Neural cell (in vitro differentiated cells): Measurements from ENCODE around the gene MFSD2A. TPM values are rescaled to one million over a fixed set of nuclear protein-coding genes. Genes with fewer than 3 reads are reported as not detected.
"Not testable (repeated sequence)": the region's sequence is repeated elsewhere in the genome, so short reads cannot be mapped to it uniquely, and the experiment has no call there.

Experiments used
- H2AFZ ChIP-seq: fragments of 200-600, 300-800 bp; sonication (generic), shearing (Covaris generic); 2 replicates; pipeline ENCODE4 v1.6.0; 2014; ENCODE audit warnings: low read depth, mild to moderate bottlenecking, antibody characterized with exemption, low read length, moderate library complexity
- H3F3A ChIP-seq: fragments of 200-600 bp; shearing (Covaris generic); 2 replicates; pipeline ENCODE4 v1.6.1; 2016; ENCODE audit warnings: mild to moderate bottlenecking, moderate library complexity, mixed read lengths, antibody characterized with exemption, low read length; ENCODE audit not compliant: insufficient read depth, poor library complexity, severe bottlenecking
- H3K27ac ChIP-seq: fragments of 200-600, 300-800 bp; sonication (generic), shearing (Covaris generic); 2 replicates; pipeline ENCODE4 v1.5.1; 2014; ENCODE audit warnings: mild to moderate bottlenecking, low read length, moderate library complexity
- H3K27me3 ChIP-seq: fragments of 300-800, 200-600 bp; sonication (generic), shearing (Covaris generic); 2 replicates; pipeline ENCODE4 v1.6.0; 2014; ENCODE audit warnings: mild to moderate bottlenecking, low read depth, low read length, moderate library complexity; ENCODE audit not compliant: insufficient read depth
- H3K36me3 ChIP-seq: fragments of 300-800, 200-600 bp; sonication (generic), shearing (Covaris generic); 2 replicates; pipeline ENCODE4 v1.5.1; 2014; ENCODE audit warnings: mild to moderate bottlenecking, antibody characterized with exemption, low read length, moderate library complexity; ENCODE audit not compliant: insufficient read depth
- H3K4me2 ChIP-seq: fragments of 300-800, 200-600 bp; sonication (generic), shearing (Covaris generic); 2 replicates; pipeline ENCODE4 v1.6.0; 2014; ENCODE audit warnings: mild to moderate bottlenecking, low read length
- H3K4me3 ChIP-seq: fragments of 300-800, 200-600 bp; sonication (generic), shearing (Covaris generic); 2 replicates; pipeline ENCODE4 v1.5.1; 2014; ENCODE audit warnings: mild to moderate bottlenecking, low read length, moderate library complexity
- H3K79me2 ChIP-seq: fragments of 200-600 bp; shearing (Covaris generic); replicated peaks from 2 replicates; pipeline ENCODE4 v1.6.0; 2014; ENCODE audit warnings: mild to moderate bottlenecking, low read length, moderate library complexity; ENCODE audit not compliant: insufficient read depth
- H3K9ac ChIP-seq: fragments of 300-800, 200-600 bp; sonication (generic), shearing (Covaris generic); 2 replicates; pipeline ENCODE4 v1.6.1; 2016; ENCODE audit warnings: mild to moderate bottlenecking, low read length, mixed read lengths
- H3K9me2 ChIP-seq: fragments of 200-600 bp; shearing (Covaris generic); 2 replicates; pipeline ENCODE4 v1.6.1; 2016; ENCODE audit warnings: mild to moderate bottlenecking, low read length, mixed read lengths; ENCODE audit not compliant: insufficient read depth
- H3K9me3 ChIP-seq: fragments of 200-600, 300-800 bp; sonication (generic), shearing (Covaris generic); 2 replicates; pipeline ENCODE4 v1.6.1; 2016; ENCODE audit warnings: mild to moderate bottlenecking, mixed run types, low read length, moderate library complexity, mixed read lengths
- H4K20me1 ChIP-seq: fragments of 200-600 bp; shearing (Covaris generic); 2 replicates; pipeline ENCODE4 v1.6.1; 2016; ENCODE audit warnings: mild to moderate bottlenecking, mixed run types; ENCODE audit not compliant: insufficient read depth
- EP300 ChIP-seq: fragments of 450-650 bp; conservative IDR thresholded peaks from 2 replicates; pipeline ENCODE4 v1.6.1; 2014; ENCODE audit warnings: antibody characterized with exemption, mild to moderate bottlenecking, moderate library complexity; ENCODE audit not compliant: poor library complexity, severe bottlenecking
- EZH2 ChIP-seq: fragments of 200-600, 300-800 bp; shearing (Covaris generic), sonication (generic); IDR thresholded peaks from 2 replicates; pipeline ENCODE4 v1.6.1; 2014; ENCODE audit warnings: antibody characterized with exemption, low read length, borderline replicate concordance, mild to moderate bottlenecking; ENCODE audit not compliant: insufficient read depth, poor library complexity, severe bottlenecking
- MXI1 ChIP-seq: fragments of 450-650 bp; conservative IDR thresholded peaks from 2 replicates; pipeline ENCODE4 v1.6.1; 2014; ENCODE audit warnings: antibody characterized with exemption, mild to moderate bottlenecking; ENCODE audit not compliant: poor library complexity, severe bottlenecking
- POLR2AphosphoS5 ChIP-seq: IDR thresholded peaks from 2 replicates; pipeline ENCODE4 v1.6.1; 2012
- RAD21 ChIP-seq: fragments of 450-650 bp; conservative IDR thresholded peaks from 2 replicates; pipeline ENCODE4 v1.6.1; 2014; ENCODE audit warnings: antibody characterized with exemption, mild to moderate bottlenecking, moderate library complexity
- SMC3 ChIP-seq: fragments of 450-650 bp; conservative IDR thresholded peaks from 2 replicates; pipeline ENCODE4 v1.6.1; 2014; ENCODE audit warnings: antibody characterized with exemption, mild to moderate bottlenecking, moderate library complexity; ENCODE audit not compliant: poor library complexity
- TAF1 ChIP-seq: IDR thresholded peaks from 2 replicates; pipeline ENCODE4 v1.6.1; 2012; ENCODE audit warnings: low read depth
- polyA plus RNA-seq: library from polyadenylated mRNA; depleted of rRNA; stranded (reverse); fragments of >200 nt; gene quantifications from 2 replicates; pipeline ENCODE4 v1.2.3, GENCODE V29; 2014
- TF ChIP-seq, protein P1 (sequence below): IDR thresholded peaks from 2 replicates; pipeline ENCODE4 v1.6.1; 2012; ENCODE audit warnings: borderline replicate concordance
- TF ChIP-seq, protein P2 (sequence below): fragments of 450-650 bp; IDR thresholded peaks from 2 replicates; pipeline ENCODE4 v1.5.1; 2014; ENCODE audit warnings: antibody characterized with exemption, mild to moderate bottlenecking, moderate library complexity; ENCODE audit not compliant: poor library complexity, severe bottlenecking

MFSD2A gene
- polyA plus RNA-seq, 1 donor from 2014 or later, result 7.0 TPM

DNA sequence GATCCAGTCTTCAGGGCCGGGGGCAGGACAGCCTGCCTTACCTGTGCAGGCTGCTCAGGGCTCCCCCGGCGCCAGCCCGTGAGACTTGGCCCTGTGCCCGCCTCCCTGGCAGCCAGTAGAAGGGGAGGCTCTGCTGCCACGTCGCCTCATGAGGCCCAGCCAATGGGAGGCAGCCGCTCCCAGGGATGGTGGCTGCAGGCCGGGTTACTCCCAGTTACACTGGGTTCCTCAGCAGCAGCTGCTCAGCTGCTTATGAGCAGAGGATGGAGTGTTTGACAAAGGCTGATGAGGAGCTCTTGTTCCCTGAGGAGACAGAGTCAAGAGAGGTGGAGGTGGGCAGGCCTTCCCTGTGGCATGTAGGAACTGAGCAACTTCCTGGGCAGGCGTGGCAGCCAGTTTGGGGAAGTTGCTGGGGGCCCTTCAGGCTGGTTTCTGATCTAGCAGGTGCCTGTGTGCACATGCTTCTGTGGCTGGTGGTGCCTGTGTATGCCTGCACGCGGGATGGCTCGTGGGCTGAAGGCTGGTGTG, 5.5 kb downstream of the MFSD2A start:
- no peak for TF ChIP-seq EZH2
- TF ChIP-seq RAD21, result no peak
- no peak for TF ChIP-seq POLR2AphosphoS5
- TF ChIP-seq MXI1, result no peak
- TF ChIP-seq, protein P1, sequence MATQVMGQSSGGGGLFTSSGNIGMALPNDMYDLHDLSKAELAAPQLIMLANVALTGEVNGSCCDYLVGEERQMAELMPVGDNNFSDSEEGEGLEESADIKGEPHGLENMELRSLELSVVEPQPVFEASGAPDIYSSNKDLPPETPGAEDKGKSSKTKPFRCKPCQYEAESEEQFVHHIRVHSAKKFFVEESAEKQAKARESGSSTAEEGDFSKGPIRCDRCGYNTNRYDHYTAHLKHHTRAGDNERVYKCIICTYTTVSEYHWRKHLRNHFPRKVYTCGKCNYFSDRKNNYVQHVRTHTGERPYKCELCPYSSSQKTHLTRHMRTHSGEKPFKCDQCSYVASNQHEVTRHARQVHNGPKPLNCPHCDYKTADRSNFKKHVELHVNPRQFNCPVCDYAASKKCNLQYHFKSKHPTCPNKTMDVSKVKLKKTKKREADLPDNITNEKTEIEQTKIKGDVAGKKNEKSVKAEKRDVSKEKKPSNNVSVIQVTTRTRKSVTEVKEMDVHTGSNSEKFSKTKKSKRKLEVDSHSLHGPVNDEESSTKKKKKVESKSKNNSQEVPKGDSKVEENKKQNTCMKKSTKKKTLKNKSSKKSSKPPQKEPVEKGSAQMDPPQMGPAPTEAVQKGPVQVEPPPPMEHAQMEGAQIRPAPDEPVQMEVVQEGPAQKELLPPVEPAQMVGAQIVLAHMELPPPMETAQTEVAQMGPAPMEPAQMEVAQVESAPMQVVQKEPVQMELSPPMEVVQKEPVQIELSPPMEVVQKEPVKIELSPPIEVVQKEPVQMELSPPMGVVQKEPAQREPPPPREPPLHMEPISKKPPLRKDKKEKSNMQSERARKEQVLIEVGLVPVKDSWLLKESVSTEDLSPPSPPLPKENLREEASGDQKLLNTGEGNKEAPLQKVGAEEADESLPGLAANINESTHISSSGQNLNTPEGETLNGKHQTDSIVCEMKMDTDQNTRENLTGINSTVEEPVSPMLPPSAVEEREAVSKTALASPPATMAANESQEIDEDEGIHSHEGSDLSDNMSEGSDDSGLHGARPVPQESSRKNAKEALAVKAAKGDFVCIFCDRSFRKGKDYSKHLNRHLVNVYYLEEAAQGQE, result no peak
- TF ChIP-seq EP300, result no peak
- TF ChIP-seq TAF1, result no peak
- TF ChIP-seq, protein P2, sequence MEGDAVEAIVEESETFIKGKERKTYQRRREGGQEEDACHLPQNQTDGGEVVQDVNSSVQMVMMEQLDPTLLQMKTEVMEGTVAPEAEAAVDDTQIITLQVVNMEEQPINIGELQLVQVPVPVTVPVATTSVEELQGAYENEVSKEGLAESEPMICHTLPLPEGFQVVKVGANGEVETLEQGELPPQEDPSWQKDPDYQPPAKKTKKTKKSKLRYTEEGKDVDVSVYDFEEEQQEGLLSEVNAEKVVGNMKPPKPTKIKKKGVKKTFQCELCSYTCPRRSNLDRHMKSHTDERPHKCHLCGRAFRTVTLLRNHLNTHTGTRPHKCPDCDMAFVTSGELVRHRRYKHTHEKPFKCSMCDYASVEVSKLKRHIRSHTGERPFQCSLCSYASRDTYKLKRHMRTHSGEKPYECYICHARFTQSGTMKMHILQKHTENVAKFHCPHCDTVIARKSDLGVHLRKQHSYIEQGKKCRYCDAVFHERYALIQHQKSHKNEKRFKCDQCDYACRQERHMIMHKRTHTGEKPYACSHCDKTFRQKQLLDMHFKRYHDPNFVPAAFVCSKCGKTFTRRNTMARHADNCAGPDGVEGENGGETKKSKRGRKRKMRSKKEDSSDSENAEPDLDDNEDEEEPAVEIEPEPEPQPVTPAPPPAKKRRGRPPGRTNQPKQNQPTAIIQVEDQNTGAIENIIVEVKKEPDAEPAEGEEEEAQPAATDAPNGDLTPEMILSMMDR, result no peak
- no peak for TF ChIP-seq SMC3

DNA sequence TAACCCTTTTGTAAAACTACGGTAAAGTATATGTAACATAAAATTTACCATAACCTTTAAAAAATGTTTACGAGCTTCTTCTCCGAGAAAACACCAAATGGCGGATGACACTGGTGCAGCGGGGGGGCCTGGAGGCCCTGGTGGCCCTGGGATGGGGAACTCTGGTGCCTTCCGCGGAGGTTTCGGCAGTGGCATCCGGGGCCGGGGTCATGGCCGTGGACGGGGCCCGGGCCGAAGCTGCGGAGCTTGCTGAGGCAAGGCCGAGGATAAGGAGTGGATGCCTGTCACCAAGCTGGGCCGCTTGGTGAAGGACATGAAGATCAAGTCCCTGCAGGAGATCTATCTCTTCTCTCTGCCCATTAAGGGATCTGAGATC, 7.5 kb downstream of the MFSD2A start:
- Histone ChIP-seq H3F3A (no peaks in the 10 kb centered on the region), H4K20me1 (no peaks in the 10 kb centered on the region), H3K9ac (no peak overlapping the region), H3K36me3 (no peaks in the 10 kb centered on the region), H3K27ac (no peak overlapping the region), H2AFZ (no peak overlapping the region), H3K79me2 (no peaks in the 10 kb centered on the region), H3K9me3 (no peaks in the 10 kb centered on the region), H3K4me2 (no peak overlapping the region), H3K4me3 (no peak overlapping the region), H3K9me2 (no peaks in the 10 kb centered on the region), H3K27me3 (no peaks in the 10 kb centered on the region)
- no peak for TF ChIP-seq SMC3
- no peak for TF ChIP-seq POLR2AphosphoS5
- TF ChIP-seq MXI1, result no peak
- TF ChIP-seq, protein P2, result no peak
- no peak for TF ChIP-seq RAD21
- no peak for TF ChIP-seq EZH2
- no peak for TF ChIP-seq TAF1
- TF ChIP-seq EP300, result no peak
- TF ChIP-seq, protein P1, result no peak

More for the DNA sequence above, 5.5 kb downstream of the MFSD2A start:
- H4K20me1 ChIP-seq, result no peaks in the 10 kb centered on the region
- no peaks in the 10 kb centered on the region for H3K79me2 ChIP-seq
- H3K4me3 ChIP-seq, result no peak overlapping the region
- no peaks in the 10 kb centered on the region for H3K36me3 ChIP-seq
- H3F3A ChIP-seq, result no peaks in the 10 kb centered on the region
- no peak overlapping the region for H3K9ac ChIP-seq
- no peaks in the 10 kb centered on the region for H3K9me3 ChIP-seq
- no peaks in the 10 kb centered on the region for H3K27me3 ChIP-seq
- H3K9me2 ChIP-seq, result no peaks in the 10 kb centered on the region
- H2AFZ ChIP-seq, result no peak overlapping the region
- H3K4me2 ChIP-seq, result no peak overlapping the region
- H3K27ac ChIP-seq, result no peak overlapping the region

DNA sequence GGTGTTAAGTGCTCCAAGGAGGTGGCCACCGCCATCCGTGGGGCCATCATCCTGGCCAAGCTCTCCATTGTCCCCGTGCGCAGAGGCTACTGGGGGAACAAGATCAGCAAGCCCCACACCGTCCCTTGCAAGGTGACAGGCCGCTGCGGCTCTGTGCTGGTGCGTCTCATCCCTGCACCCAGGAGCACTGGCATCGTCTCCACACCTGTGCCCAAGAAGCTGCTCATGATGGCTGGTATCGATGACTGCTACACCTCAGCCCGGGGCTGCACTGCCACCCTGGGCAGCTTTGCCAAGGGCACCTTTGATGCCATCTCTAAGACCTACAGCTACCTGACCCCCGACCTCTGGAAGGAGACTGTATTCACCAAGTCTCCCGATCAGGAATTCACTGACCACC, 8.0 kb downstream of the MFSD2A start:
- H3K4me3 ChIP-seq, H3K9me2 ChIP-seq, H2AFZ ChIP-seq, H3K27ac ChIP-seq, H3K9me3 ChIP-seq, H3K27me3 ChIP-seq, H4K20me1 ChIP-seq, H3K9ac ChIP-seq, H3K36me3 ChIP-seq, H3K4me2 ChIP-seq, H3F3A ChIP-seq, H3K79me2 ChIP-seq: not testable (repeated sequence)
